MCF 10A (cell line): Measurements from ENCODE around the gene PITPNM3. TPM values are rescaled to one million over a fixed set of nuclear protein-coding genes. Genes with fewer than 3 reads are reported as not detected.

ENCODE experiments used
- BruUV-seq: library from RNA; stranded (reverse); fragments of 400-500 nt; replicated peaks from 2 replicates; lab custom pipeline; 2021; lab: Mats Ljungman, UMichigan
- CTCF ChIA-PET: fragments of 300-600 bp; sonication (Branson Sonifier 250); formaldehyde crosslinking; extraction: SDS; loops from one replicate; lab custom pipeline; 2021; ENCODE audit warnings: antibody characterized with exemption, inconsistent platforms; lab: Yijun Ruan, JAX
- POLR2A ChIA-PET: fragments of 300-600, 350-650 bp; sonication (Branson Sonifier 250); formaldehyde crosslinking; extraction: SDS; loops from one replicate; lab custom pipeline; 2020; ENCODE audit warnings: antibody characterized with exemption, inconsistent platforms; lab: Yijun Ruan, JAX
- DNase-seq: peaks from one replicate; pipeline ENCODE4 v3.0.0-alpha.2; 2018; ENCODE audit not compliant: unreplicated experiment
- H3K27ac Mint-ChIP-seq: one replicate; pipeline ENCODE4 v1.8.0; 2022; ENCODE audit warnings: mild to moderate bottlenecking, low read depth, mixed read lengths; ENCODE audit not compliant: unreplicated experiment
- H3K27me3 Mint-ChIP-seq: one replicate; pipeline ENCODE4 v1.8.0; 2022; ENCODE audit warnings: mixed read lengths; ENCODE audit not compliant: insufficient read depth, unreplicated experiment
- H3K36me3 Mint-ChIP-seq: one replicate; pipeline ENCODE4 v1.8.0; 2022; ENCODE audit warnings: mild to moderate bottlenecking, moderate library complexity, mixed read lengths; ENCODE audit not compliant: insufficient read depth, unreplicated experiment
- H3K4me1 Mint-ChIP-seq: one replicate; pipeline ENCODE4 v1.8.0; 2022; ENCODE audit warnings: mixed read lengths; ENCODE audit not compliant: insufficient read depth, unreplicated experiment
- H3K4me3 Mint-ChIP-seq: one replicate; pipeline ENCODE4 v1.8.0; 2022; ENCODE audit warnings: mild to moderate bottlenecking, moderate library complexity, mixed read lengths; ENCODE audit not compliant: unreplicated experiment
- H3K9me3 Mint-ChIP-seq: one replicate; pipeline ENCODE4 v1.8.0; 2022; ENCODE audit warnings: mixed read lengths; ENCODE audit not compliant: unreplicated experiment
- intact Hi-C: fragments of 100-400 bp; cut with micrococcal nuclease; formaldehyde crosslinking; loops from 2 replicates; pipeline ENCODE4 v1.14.1; 2022
- total RNA-seq: library from RNA; stranded (reverse); gene quantifications from 2 replicates; pipeline ENCODE4 v1.2.3, GENCODE V29; 2022
- TF ChIP-seq, protein P1 (sequence below): fragments of 200-600 bp; IDR thresholded peaks from one replicate; pipeline ENCODE4 v1.8.0; 2022; ENCODE audit warnings: antibody characterized with exemption, mild to moderate bottlenecking; ENCODE audit not compliant: unreplicated experiment

The PITPNM3 gene
- total RNA-seq, 1 experiment from 2014 or later = 22.8 TPM

DNA sequence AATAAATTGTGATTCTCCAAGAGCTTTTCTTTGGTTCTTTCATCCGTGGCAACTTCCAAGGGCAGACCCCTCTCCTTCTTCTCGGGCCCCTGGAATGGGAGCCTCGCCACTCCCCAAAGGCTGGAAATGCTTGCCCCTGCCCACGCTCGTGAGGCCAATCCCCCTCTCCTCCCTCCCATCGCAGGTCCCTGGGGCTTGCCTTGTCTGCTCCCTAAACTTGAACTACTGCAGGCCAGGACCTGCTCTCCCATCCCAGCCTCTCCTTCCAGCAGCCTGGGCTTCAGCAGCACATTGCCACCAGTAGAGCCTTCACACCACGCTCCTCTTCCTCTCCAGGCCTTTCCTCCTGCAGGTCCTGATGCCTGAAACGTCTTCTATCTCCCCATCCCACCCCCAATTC, 11.1 kb downstream of the PITPNM3 start:
- peaks cover 15% of the 10 kb centered on the region for H3K4me1 Mint-ChIP-seq
- ChIA-PET POLR2A (no interaction called here), CTCF (no interaction called here)
- H3K9me3 Mint-ChIP-seq = no peaks in the 10 kb centered on the region
- BruUV-seq = no TSS peak
- TF ChIP-seq, protein P1, sequence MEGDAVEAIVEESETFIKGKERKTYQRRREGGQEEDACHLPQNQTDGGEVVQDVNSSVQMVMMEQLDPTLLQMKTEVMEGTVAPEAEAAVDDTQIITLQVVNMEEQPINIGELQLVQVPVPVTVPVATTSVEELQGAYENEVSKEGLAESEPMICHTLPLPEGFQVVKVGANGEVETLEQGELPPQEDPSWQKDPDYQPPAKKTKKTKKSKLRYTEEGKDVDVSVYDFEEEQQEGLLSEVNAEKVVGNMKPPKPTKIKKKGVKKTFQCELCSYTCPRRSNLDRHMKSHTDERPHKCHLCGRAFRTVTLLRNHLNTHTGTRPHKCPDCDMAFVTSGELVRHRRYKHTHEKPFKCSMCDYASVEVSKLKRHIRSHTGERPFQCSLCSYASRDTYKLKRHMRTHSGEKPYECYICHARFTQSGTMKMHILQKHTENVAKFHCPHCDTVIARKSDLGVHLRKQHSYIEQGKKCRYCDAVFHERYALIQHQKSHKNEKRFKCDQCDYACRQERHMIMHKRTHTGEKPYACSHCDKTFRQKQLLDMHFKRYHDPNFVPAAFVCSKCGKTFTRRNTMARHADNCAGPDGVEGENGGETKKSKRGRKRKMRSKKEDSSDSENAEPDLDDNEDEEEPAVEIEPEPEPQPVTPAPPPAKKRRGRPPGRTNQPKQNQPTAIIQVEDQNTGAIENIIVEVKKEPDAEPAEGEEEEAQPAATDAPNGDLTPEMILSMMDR = no peak
- H3K27me3 Mint-ChIP-seq = no peaks in the 10 kb centered on the region
- H3K4me3 Mint-ChIP-seq = no peak overlapping the region
- intact Hi-C loops = no loop called here
- no peak for DNase-seq
- no peak overlapping the region for H3K27ac Mint-ChIP-seq
- peaks cover 8% of the 10 kb centered on the region for H3K36me3 Mint-ChIP-seq

DNA sequence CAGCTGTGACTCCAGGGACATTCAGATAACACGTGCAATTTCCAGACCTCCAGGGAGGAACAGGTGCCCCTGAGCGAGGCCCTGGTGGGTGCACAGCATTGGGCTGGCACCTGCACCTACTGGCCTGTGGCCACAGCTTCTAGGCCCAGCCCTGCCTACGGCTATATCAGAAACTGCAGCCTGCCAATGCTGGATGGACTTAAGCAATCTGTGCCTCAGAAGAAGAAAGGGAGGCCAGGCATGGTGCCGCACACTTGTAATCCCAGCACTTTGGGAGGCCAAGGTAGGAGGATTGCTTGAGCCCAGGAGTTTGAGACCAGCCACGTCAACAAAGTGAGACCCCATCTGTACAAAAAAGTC, 12.4 kb downstream of the PITPNM3 start:
- DNase-seq = no peak
- Mint-ChIP-seq H3K36me3 (peaks cover 8% of the 10 kb centered on the region), H3K9me3 (no peaks in the 10 kb centered on the region), H3K27ac (no peak overlapping the region), H3K4me3 (no peak overlapping the region), H3K27me3 (no peaks in the 10 kb centered on the region), H3K4me1 (peaks cover 15% of the 10 kb centered on the region)
- TF ChIP-seq, protein P1 = no peak
- POLR2A ChIA-PET = no interaction called here
- CTCF ChIA-PET = interaction anchor here (0.9 kb wide), 1 partner anchor 42 kb away, joined by 3 read pairs; no protein-coding TSS in a partner anchor
- no TSS peak for BruUV-seq
- intact Hi-C loops = no loop called here

DNA sequence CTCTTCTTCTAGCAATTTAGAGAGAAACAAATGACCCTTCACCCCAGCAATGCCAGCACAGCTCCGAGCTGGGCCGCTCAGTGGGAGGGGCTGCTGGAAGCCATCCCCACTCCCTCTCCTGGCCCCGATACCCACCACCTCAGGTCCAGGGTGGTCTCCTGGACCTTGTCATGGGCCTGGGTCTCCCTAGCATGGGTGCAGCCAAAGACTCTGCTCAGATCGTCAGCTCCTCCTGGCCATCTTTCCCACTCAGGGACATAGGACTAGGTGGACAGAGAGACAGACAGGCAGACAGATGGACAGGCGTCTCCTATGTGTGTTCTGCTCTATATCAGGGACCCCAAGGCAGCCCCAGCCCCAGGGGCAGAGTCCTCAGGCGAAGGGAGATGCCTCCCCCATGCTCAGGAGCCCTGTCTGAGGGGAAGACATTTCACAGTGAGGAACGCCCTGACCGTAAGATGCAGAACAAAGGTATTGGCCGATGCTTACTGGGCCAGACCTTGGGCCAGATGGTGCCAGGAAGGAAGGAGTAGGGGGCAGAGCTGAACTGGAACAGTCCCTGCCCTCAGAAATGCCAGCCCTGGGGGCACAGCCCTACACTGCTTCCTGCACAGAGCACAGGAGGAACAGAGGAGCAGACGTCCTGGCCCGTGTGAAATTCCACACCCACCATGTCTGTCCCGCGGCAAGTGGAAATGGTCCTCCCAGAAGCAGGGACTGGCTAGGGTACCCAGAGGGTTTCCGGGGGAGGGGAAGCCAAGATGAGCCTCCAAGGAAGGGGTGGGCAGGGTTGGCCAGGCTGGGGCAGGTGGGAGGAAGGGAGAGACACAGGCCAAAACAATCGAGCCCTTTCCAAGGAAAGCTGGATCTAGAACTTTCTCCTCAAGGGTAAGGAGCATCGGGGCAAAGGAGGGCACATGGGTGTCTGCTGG, 13.0 kb downstream of the PITPNM3 start:
- POLR2A ChIA-PET = interaction anchor here (0.5 kb wide), 1 partner anchor 68 kb away, joined by 3 read pairs; no protein-coding TSS in a partner anchor
- H3K4me3 Mint-ChIP-seq = no peak overlapping the region

DNA sequence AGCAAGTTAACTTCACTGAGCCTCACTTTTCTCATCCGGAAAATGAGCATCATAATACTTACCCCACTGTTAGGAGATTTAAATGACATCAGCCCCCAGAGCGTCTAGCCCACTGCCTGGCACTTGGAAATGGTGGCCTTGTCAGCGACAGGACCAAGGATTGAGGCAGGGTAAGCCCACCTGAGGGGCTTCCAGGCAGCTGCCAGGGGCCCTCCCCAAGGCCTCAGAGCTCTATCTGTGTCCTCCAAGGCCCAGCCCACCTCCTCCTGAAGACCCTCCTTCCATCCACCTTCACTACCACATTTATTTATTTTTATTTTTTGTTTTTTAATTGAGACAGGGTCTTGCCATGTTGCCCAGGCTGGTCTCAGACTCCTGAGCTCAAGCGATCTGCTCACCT, 13.8 kb downstream of the PITPNM3 start:
- no peak for DNase-seq
- BruUV-seq = no TSS peak
- Mint-ChIP-seq H3K4me1 (peaks cover 15% of the 10 kb centered on the region), H3K27ac (no peak overlapping the region), H3K36me3 (peaks cover 7% of the 10 kb centered on the region), H3K4me3 (no peak overlapping the region), H3K27me3 (no peaks in the 10 kb centered on the region), H3K9me3 (no peaks in the 10 kb centered on the region)
- intact Hi-C loops = no loop called here
- POLR2A ChIA-PET = interaction anchor here (0.5 to 0.7 kb wide), 2 partner anchors 68 to 1833 kb away, joined by 3 read pairs; no protein-coding TSS in a partner anchor
- CTCF ChIA-PET = interaction anchor here (0.6 to 1.2 kb wide), 4 partner anchors 9 to 70 kb away, joined by 3 to 4 read pairs (median 4); no protein-coding TSS in a partner anchor
- TF ChIP-seq, protein P1 = no peak

More for the DNA sequence above, 13.0 kb downstream of the PITPNM3 start:
- Mint-ChIP-seq H3K9me3 (no peaks in the 10 kb centered on the region), H3K27me3 (no peaks in the 10 kb centered on the region), H3K36me3 (peaks cover 8% of the 10 kb centered on the region), H3K27ac (no peak overlapping the region), H3K4me1 (peaks cover 15% of the 10 kb centered on the region)
- CTCF ChIA-PET = interaction anchor here (0.8 to 1.2 kb wide), 3 partner anchors 10 to 42 kb away, joined by 3 to 4 read pairs (median 3); no protein-coding TSS in a partner anchor
- no TSS peak for BruUV-seq
- TF ChIP-seq, protein P1 = no peak
- no peak for DNase-seq
- intact Hi-C loops = no loop called here
